Mesothelial cell of epicardium (in vitro differentiated cells): ENCODE data around the gene DEF6. TPM values are rescaled to one million over a fixed set of nuclear protein-coding genes. Genes with fewer than 3 reads are reported as not detected.
A peak's percentile ranks its signal among the peaks of the same experiment; 100 is the strongest.

Experiments used
- DNase-seq, 2 experiments: peaks; one replicate each; pipeline ENCODE4 v3.0.0; 2021; ENCODE audit warnings: low spot score in 2 of 2; ENCODE audit not compliant: unreplicated experiment in 2 of 2
- H3K27ac Mint-ChIP-seq: 2 replicates; pipeline ENCODE4 v1.8.0; 2021; ENCODE audit warnings: mixed read lengths
- H3K27me3 Mint-ChIP-seq: 2 replicates; pipeline ENCODE4 v1.8.0; 2021; ENCODE audit warnings: low read depth, mixed read lengths
- H3K36me3 Mint-ChIP-seq: 2 replicates; pipeline ENCODE4 v1.8.0; 2021; ENCODE audit warnings: mixed read lengths
- H3K4me1 Mint-ChIP-seq: 2 replicates; pipeline ENCODE4 v1.8.0; 2021; ENCODE audit warnings: mixed read lengths
- H3K4me3 Mint-ChIP-seq: 2 replicates; pipeline ENCODE4 v1.8.0; 2021; ENCODE audit warnings: mild to moderate bottlenecking, moderate library complexity, mixed read lengths
- H3K9me3 Mint-ChIP-seq: 2 replicates; pipeline ENCODE4 v1.8.0; 2021; ENCODE audit warnings: mixed read lengths
- CTCF ChIP-seq: fragments of 200-600 bp; sonication (generic); IDR thresholded peaks from one replicate; pipeline ENCODE4 v1.5.0; 2021; ENCODE audit warnings: antibody characterized with exemption; ENCODE audit not compliant: unreplicated experiment
- total RNA-seq: library from RNA; stranded (reverse); gene quantifications from 3 replicates; pipeline ENCODE4 v1.2.1, GENCODE V29; 2021

Gene DEF6
- total RNA-seq, 1 donor from 2014 or later: 11.3 TPM

- Mint-ChIP-seq H3K27ac (peak overlapping the region; percentile 99), H3K4me1 (peaks cover 30% of the 10 kb centered on the region)
Observed at GRCh38 chr6:35258336-35258735, 39.3 kb upstream of the DEF6 start.

GRCh38 chr6:35258858-35259193, 38.8 kb upstream of the DEF6 start:
- peak in 1 of 2 experiments; percentile 42 for DNase-seq
- H3K4me1 Mint-ChIP-seq: peaks cover 30% of the 10 kb centered on the region
- peak overlapping the region; percentile 95 for H3K4me3 Mint-ChIP-seq
- H3K9me3 Mint-ChIP-seq: no peaks in the 10 kb centered on the region
- peak overlapping the region; percentile 99 for H3K27ac Mint-ChIP-seq
- H3K36me3 Mint-ChIP-seq: no peaks in the 10 kb centered on the region
- TF ChIP-seq CTCF: no peak
- H3K27me3 Mint-ChIP-seq: no peaks in the 10 kb centered on the region

More at GRCh38 chr6:35258336-35258735, 39.3 kb upstream of the DEF6 start:
- no peak for DNase-seq
- Mint-ChIP-seq H3K36me3 (no peaks in the 10 kb centered on the region), H3K9me3 (no peaks in the 10 kb centered on the region), H3K4me3 (peak overlapping the region; percentile 95), H3K27me3 (no peaks in the 10 kb centered on the region)
- no peak for TF ChIP-seq CTCF

GRCh38 chr6:35259194-35259947, 38.2 kb upstream of the DEF6 start, which contains the start of gene ZNF76:
Gene ZNF76 (plus strand): TSS chr6:35259735. CDS start chr6:35281152, 21,417 bp downstream.
- peaks cover 34% of the 10 kb centered on the region for H3K4me1 Mint-ChIP-seq
- H3K27ac Mint-ChIP-seq: peak within 1 kb of the TSS; percentile 99
- TF ChIP-seq CTCF: no peak
- no peaks in the 10 kb centered on the region for H3K9me3 Mint-ChIP-seq
- DNase-seq: peak; percentile 92 to 98
- H3K4me3 Mint-ChIP-seq: peak within 1 kb of the TSS; percentile 95
- H3K27me3 Mint-ChIP-seq: no peaks in the 10 kb centered on the region
- H3K36me3 Mint-ChIP-seq: no peaks in the 10 kb centered on the region

- Mint-ChIP-seq H3K9me3 (no peaks in the 10 kb centered on the region), H3K4me3 (peak overlapping the region; percentile 95), H3K36me3 (no peaks in the 10 kb centered on the region), H3K4me1 (peaks cover 34% of the 10 kb centered on the region), H3K27me3 (no peaks in the 10 kb centered on the region), H3K27ac (peak overlapping the region; percentile 93)
- TF ChIP-seq CTCF: no peak
- DNase-seq: no peak
Observed at GRCh38 chr6:35259948-35260590, 37.5 kb upstream of the DEF6 start.

DNA sequence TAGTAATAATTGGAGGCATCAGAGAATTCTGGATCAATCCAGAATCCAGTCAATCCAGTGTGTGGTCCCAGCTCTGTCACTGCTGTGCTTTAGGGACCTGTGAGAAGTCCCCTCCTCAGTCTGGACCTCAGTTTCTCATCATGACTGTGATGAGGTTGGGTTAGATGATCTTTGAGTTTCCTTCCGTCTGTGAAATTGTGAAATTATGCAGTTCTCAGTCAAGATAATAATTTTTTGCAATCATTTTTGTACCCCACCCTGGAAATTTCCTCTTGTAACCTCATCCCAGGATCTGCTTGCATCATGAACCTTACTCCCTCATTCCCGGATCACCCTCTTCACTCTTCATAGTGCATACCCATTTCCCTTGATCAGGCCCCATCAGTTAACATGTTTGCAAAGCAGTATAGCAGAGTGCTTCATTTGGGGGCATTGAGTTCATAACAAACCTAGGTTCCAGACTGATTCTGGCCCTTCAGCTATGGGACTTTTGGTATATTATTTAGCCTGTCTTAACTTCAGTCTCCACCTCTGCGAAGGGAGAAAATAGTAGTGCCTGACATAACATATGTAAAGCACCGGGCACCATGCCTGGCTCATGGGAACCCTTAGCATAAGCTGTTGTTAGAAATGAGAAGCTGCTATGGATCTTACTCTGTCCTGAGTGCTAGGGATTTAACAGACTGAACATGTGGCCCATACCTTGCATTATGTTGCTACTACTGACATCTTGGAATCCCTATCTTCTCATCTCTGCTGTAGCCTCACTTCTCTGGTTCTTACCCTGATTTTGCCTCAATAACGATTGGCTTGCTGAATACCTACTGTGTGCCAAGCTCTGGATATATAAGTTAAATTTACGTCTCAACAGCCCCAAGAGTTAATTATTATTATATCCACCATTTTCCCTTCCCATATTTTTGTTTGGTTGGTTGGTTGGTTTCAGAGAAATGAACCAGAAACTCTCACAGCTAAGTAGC, 36.7 kb upstream of the DEF6 start:
- Mint-ChIP-seq H3K9me3 (no peaks in the 10 kb centered on the region), H3K4me1 (peaks cover 39% of the 10 kb centered on the region), H3K36me3 (no peaks in the 10 kb centered on the region), H3K27ac (peak overlapping the region; percentile 93), H3K27me3 (no peaks in the 10 kb centered on the region), H3K4me3 (peak overlapping the region; percentile 95)
- TF ChIP-seq CTCF: no peak
- no peak for DNase-seq
